Endothelial cell of umbilical vein (primary cell): ENCODE data around the gene TSNAXIP1. TPM values are rescaled to one million over a fixed set of nuclear protein-coding genes. Genes with fewer than 3 reads are reported as not detected.

ENCODE experiments used
- BruUV-seq: library from RNA; stranded (reverse); fragments of 400-500 nt; replicated peaks from 2 replicates; lab custom pipeline; 2021; lab: Mats Ljungman, UMichigan
- CTCF ChIA-PET: fragments of 300-600, 350-600 bp; sonication (Branson Sonifier 250); formaldehyde crosslinking; loops from one replicate; lab custom pipeline; 2021; ENCODE audit warnings: antibody characterized with exemption, inconsistent platforms; lab: Charles Lee
- POLR2A ChIA-PET: fragments of 300-600, 350-600 bp; sonication (Branson Sonifier 250); formaldehyde crosslinking; loops from one replicate; lab custom pipeline; 2021; ENCODE audit warnings: antibody characterized with exemption, inconsistent platforms; lab: Charles Lee
- DNase-seq: peaks from one replicate; pipeline ENCODE4 v3.0.0-alpha.2; 2011; ENCODE audit warnings: low read depth, low spot score
- FAIRE-seq: peaks from 2 replicates; lab custom pipeline; 2011; peaks lifted over from hg19 to GRCh38; lab: Jason Lieb, UNC
- H2AFZ ChIP-seq: 2 replicates; pipeline ENCODE4 v1.6.0; 2012; ENCODE audit warnings: low read depth, low read length, control low read depth, inconsistent platforms
- H3K27ac ChIP-seq: 2 replicates; pipeline ENCODE4 v1.5.1; 2011; ENCODE audit warnings: low read depth, mild to moderate bottlenecking, control low read depth, low read length, moderate library complexity; ENCODE audit not compliant: insufficient read depth
- H3K27me3 ChIP-seq, 2 experiments: 2 replicates each; pipeline versions ENCODE4 v1.6.0 to v1.6.1; 2011; ENCODE audit warnings: low read length in 2 of 2, mixed read lengths in 1 of 2; ENCODE audit not compliant: control insufficient read depth in 2 of 2, insufficient read depth in 2 of 2
- H3K36me3 ChIP-seq, 2 experiments: 2 replicates in 1 of 2; 3 replicates in 1 of 2; pipeline ENCODE4 v1.5.1; 2011; ENCODE audit warnings: low read length in 2 of 2, mild to moderate bottlenecking in 1 of 2, moderate library complexity in 1 of 2; ENCODE audit not compliant: control insufficient read depth in 2 of 2, insufficient read depth in 2 of 2; ENCODE audit errors: extremely low read depth in 1 of 2
- H3K4me1 ChIP-seq: 3 replicates; pipeline ENCODE4 v1.5.1; 2011; ENCODE audit warnings: mild to moderate bottlenecking, low read length; ENCODE audit not compliant: control insufficient read depth, insufficient read depth; ENCODE audit errors: extremely low read depth
- H3K4me2 ChIP-seq: 2 replicates; pipeline ENCODE4 v1.6.1; 2011; ENCODE audit warnings: low read length, control low read depth, mixed read lengths; ENCODE audit not compliant: insufficient read depth
- H3K4me3 ChIP-seq, 3 experiments: fragments of 200-600 bp in 1 of 3; sonication (generic), shearing (Covaris generic) in 1 of 3; replicated peaks in 1 of 3; 2 replicates each; pipeline ENCODE4 v1.5.1; 2011 to 2016; ENCODE audit warnings: control low read depth in 3 of 3, low read length in 3 of 3, mild to moderate bottlenecking in 2 of 3, inconsistent platforms in 1 of 3, low read depth in 1 of 3, moderate library complexity in 1 of 3; ENCODE audit not compliant: insufficient read depth in 1 of 3
- H3K79me2 ChIP-seq: 2 replicates; pipeline ENCODE4 v1.6.0; 2012; ENCODE audit warnings: low read length, inconsistent platforms; ENCODE audit not compliant: control insufficient read depth, insufficient read depth
- H3K9ac ChIP-seq: replicated peaks from 2 replicates; pipeline ENCODE3; 2011; ENCODE audit warnings: low read length, control low read depth; ENCODE audit not compliant: insufficient read depth; ENCODE audit errors: extremely low read depth
- H3K9me1 ChIP-seq: replicated peaks from 3 replicates; pipeline ENCODE4 v1.6.0; 2011; ENCODE audit warnings: mild to moderate bottlenecking, low read length; ENCODE audit not compliant: control insufficient read depth, insufficient read depth; ENCODE audit errors: extremely low read depth
- H3K9me3 ChIP-seq: replicated peaks from 2 replicates; pipeline ENCODE4 v1.5.1; 2012; ENCODE audit warnings: low read length, inconsistent platforms; ENCODE audit not compliant: control insufficient read depth, insufficient read depth
- H4K20me1 ChIP-seq: replicated peaks from 2 replicates; pipeline ENCODE3; 2011; ENCODE audit warnings: mild to moderate bottlenecking, low read length; ENCODE audit not compliant: control insufficient read depth, insufficient read depth; ENCODE audit errors: extremely low read depth
- EZH2 ChIP-seq: IDR thresholded peaks from 2 replicates; pipeline ENCODE4 v1.6.1; 2012; ENCODE audit warnings: borderline replicate concordance, low read depth, mild to moderate bottlenecking, moderate library complexity, low read length, inconsistent platforms; ENCODE audit not compliant: severe bottlenecking
- FOS ChIP-seq: IDR thresholded peaks from 2 replicates; pipeline ENCODE4 v1.6.1; 2011; ENCODE audit warnings: mild to moderate bottlenecking, low read length, moderate library complexity, borderline replicate concordance; ENCODE audit not compliant: insufficient read depth
- GATA2 ChIP-seq: IDR thresholded peaks from 2 replicates; pipeline ENCODE4 v1.7.0; 2011; ENCODE audit warnings: low read depth, mild to moderate bottlenecking, moderate library complexity, mixed read lengths, low read length; ENCODE audit not compliant: insufficient read length, insufficient read depth
- JUN ChIP-seq: IDR thresholded peaks from 2 replicates; pipeline ENCODE4 v1.6.1; 2011; ENCODE audit warnings: borderline replicate concordance, low read depth; ENCODE audit not compliant: insufficient read length, insufficient read depth
- MAX ChIP-seq: IDR thresholded peaks from 2 replicates; pipeline ENCODE4 v1.6.1; 2011; ENCODE audit not compliant: insufficient read depth, insufficient read length
- POLR2A ChIP-seq: IDR thresholded peaks from 2 replicates; pipeline ENCODE4 v1.6.1; 2012; ENCODE audit warnings: low read depth, mild to moderate bottlenecking, control low read depth, low read length
- POLR2AphosphoS5 ChIP-seq: IDR thresholded peaks from 2 replicates; pipeline ENCODE4 v1.6.1; 2012; ENCODE audit warnings: low read depth, mild to moderate bottlenecking, control low read depth, low read length, moderate library complexity; ENCODE audit not compliant: insufficient read depth
- dilution Hi-C: fragments of 300-500 bp; cut with MboI; formaldehyde crosslinking; loops from one replicate; pipeline ENCODE4 v1.15.0; 2019; ENCODE audit warnings: low sequenced_read_pairs; ENCODE audit not compliant: extremely low pct_ligation_motif_present
- intact Hi-C: fragments of 100-400 bp; cut with micrococcal nuclease; formaldehyde crosslinking; loops from one replicate; pipeline ENCODE4 v1.10.0; 2022
- polyA plus RNA-seq, 4 experiments: library from polyadenylated mRNA; depleted of rRNA in 3 of 4; stranded (reverse) in 3 of 4; unstranded in 1 of 4; fragments of >200 nt; gene quantifications; 2 replicates each; pipeline versions ENCODE4 v1.2.1 to v1.2.3, GENCODE V29; 2011 to 2012; ENCODE audit warnings: missing spikeins in 1 of 4
- total RNA-seq: library from RNA; stranded (reverse); gene quantifications from 2 replicates; pipeline ENCODE4 v1.2.3, GENCODE V29; 2021

The TSNAXIP1 gene
- total and polyA plus RNA-seq, 2 donors (not counting 3 experiments of a cell fraction or from before 2014, with no cell fraction given) = 0.95 to 1.2 TPM

GRCh38 chr16:67773099-67773498 is 33.6 kb upstream of the TSNAXIP1 start:
- Histone ChIP-seq H4K20me1 (no peaks in the 10 kb centered on the region), H2AFZ (no peak overlapping the region), H3K9ac (peak overlapping the region; percentile 8), H3K79me2 (peaks cover 2% of the 10 kb centered on the region), H3K9me1 (no peaks in the 10 kb centered on the region), H3K27me3 (no peaks in the 10 kb centered on the region), H3K4me3 (no peak overlapping the region), H3K36me3 (no peaks in the 10 kb centered on the region), H3K4me2 (peak overlapping the region; percentile 5), H3K9me3 (no peaks in the 10 kb centered on the region), H3K27ac (peak overlapping the region; percentile 72), H3K4me1 (peaks cover 53% of the 10 kb centered on the region)
- CTCF ChIA-PET = interaction anchor here (1.0 to 1.7 kb wide), 4 partner anchors 15 to 100 kb away, joined by 3 to 6 read pairs (median 4); no protein-coding TSS in a partner anchor
- POLR2A ChIA-PET = interaction anchor here (1.6 kb wide), 1 partner anchor 33 kb away, joined by 7 read pairs; the partner anchor contains the start of genes RANBP10 and TSNAXIP1
- dilution Hi-C loops (no loop called here), intact Hi-C loops (loop anchor here (2.0 kb wide), 1 partner anchor 54 kb away; the partner anchor contains the start of gene GFOD2)
- no TSS peak for BruUV-seq
- FAIRE-seq (peak; percentile 76), DNase-seq (peak; percentile 86)
- TF ChIP-seq POLR2AphosphoS5 = no peak
- TF ChIP-seq EZH2 = no peak
- TF ChIP-seq GATA2 = no peak
- no peak for TF ChIP-seq MAX
- TF ChIP-seq JUN = no peak
- no peak for TF ChIP-seq POLR2A
- TF ChIP-seq FOS = no peak
